Activated CD4-positive, alpha-beta memory T cell treated with anti-CD3 and anti-CD28 coated beads, Interleukin-2, amount 10 ng/mL, durations not matched to agents 7 days and 5 days (primary cell): ENCODE results near the gene KRT77. TPM values are rescaled to one million over a fixed set of nuclear protein-coding genes. Genes with fewer than 3 reads are reported as not detected.

Source experiments
- CTCF ChIA-PET: fragments of 350-600 bp; sonication (Branson Sonifier 250); formaldehyde crosslinking; loops from one replicate; lab custom pipeline; 2021; ENCODE audit warnings: antibody characterized with exemption, inconsistent platforms; lab: Charles Lee
- POLR2A ChIA-PET: fragments of 350-600 bp; sonication (Branson Sonifier 250); formaldehyde crosslinking; loops from one replicate; lab custom pipeline; 2021; ENCODE audit warnings: antibody characterized with exemption; lab: Charles Lee
- DNase-seq: peaks from one replicate; pipeline ENCODE4 v3.0.0-alpha.2; 2020
- H3K27ac Mint-ChIP-seq: one replicate; pipeline ENCODE4 v1.8.0; 2021; ENCODE audit warnings: mild to moderate bottlenecking, mixed read lengths
- H3K27me3 Mint-ChIP-seq: one replicate; pipeline ENCODE4 v1.8.0; 2021; ENCODE audit warnings: mixed read lengths
- H3K36me3 Mint-ChIP-seq: one replicate; pipeline ENCODE4 v1.8.0; 2021; ENCODE audit warnings: low read depth, mixed read lengths
- H3K4me1 Mint-ChIP-seq: one replicate; pipeline ENCODE4 v1.8.0; 2021; ENCODE audit warnings: mixed read lengths
- H3K4me3 Mint-ChIP-seq: one replicate; pipeline ENCODE4 v1.8.0; 2021; ENCODE audit warnings: mild to moderate bottlenecking, mixed read lengths
- H3K9me3 Mint-ChIP-seq: one replicate; pipeline ENCODE4 v1.8.0; 2021; ENCODE audit warnings: mixed read lengths
- total RNA-seq, 2 experiments: library from RNA; stranded (reverse); gene quantifications; one replicate each; pipeline ENCODE4 v1.2.3, GENCODE V29; 2021

Gene KRT77
- total RNA-seq, 2 experiments from 2014 or later: not detected

- no peak for DNase-seq
- Mint-ChIP-seq H3K27ac (no peak overlapping the region), H3K36me3 (no peaks in the 10 kb centered on the region), H3K27me3 (no peaks in the 10 kb centered on the region), H3K9me3 (no peaks in the 10 kb centered on the region), H3K4me3 (no peak overlapping the region), H3K4me1 (no peaks in the 10 kb centered on the region)
- POLR2A ChIA-PET: no interaction called here
- CTCF ChIA-PET: no interaction called here
These were observed 32.7 kb upstream of the KRT77 start for GRCh38 chr12:52735816-52736632.

- POLR2A ChIA-PET: no interaction called here
- H3K27me3 Mint-ChIP-seq: no peaks in the 10 kb centered on the region
- no peaks in the 10 kb centered on the region for H3K9me3 Mint-ChIP-seq
- no peak overlapping the region for H3K4me3 Mint-ChIP-seq
- CTCF ChIA-PET: no interaction called here
- H3K36me3 Mint-ChIP-seq: no peaks in the 10 kb centered on the region
- DNase-seq: no peak
- no peak overlapping the region for H3K27ac Mint-ChIP-seq
- no peaks in the 10 kb centered on the region for H3K4me1 Mint-ChIP-seq
These were observed 31.8 kb upstream of the KRT77 start for GRCh38 chr12:52735106-52735505.

DNA sequence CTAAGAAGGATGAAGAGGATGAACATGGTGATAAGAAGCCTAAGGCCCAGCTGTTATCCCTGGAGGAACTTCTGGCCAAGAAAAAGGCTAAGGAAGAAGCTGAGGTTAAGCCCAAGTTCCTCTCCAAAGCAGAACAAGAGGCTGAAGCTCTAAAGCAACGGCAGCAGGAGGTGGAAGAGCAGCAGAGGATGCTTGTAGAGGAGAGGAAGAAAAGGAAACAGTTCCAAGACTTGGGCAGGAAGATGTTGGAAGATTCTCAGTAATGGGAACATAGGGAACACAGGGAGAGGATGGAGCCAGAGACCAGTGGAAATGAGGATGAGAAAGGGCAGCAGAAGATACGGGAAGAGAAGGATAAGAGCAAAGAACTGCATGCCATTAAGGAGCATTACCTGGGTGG, 27.5 kb upstream of the KRT77 start:
- Mint-ChIP-seq H3K36me3 (no peaks in the 10 kb centered on the region), H3K27ac (no peak overlapping the region), H3K4me3 (no peak overlapping the region), H3K4me1 (no peaks in the 10 kb centered on the region), H3K27me3 (peaks cover 10% of the 10 kb centered on the region), H3K9me3 (no peaks in the 10 kb centered on the region)
- CTCF ChIA-PET: no interaction called here
- no peak for DNase-seq
- POLR2A ChIA-PET: no interaction called here

- no peak overlapping the region for H3K4me3 Mint-ChIP-seq
- ChIA-PET CTCF (no interaction called here), POLR2A (no interaction called here)
- no peak overlapping the region for H3K27ac Mint-ChIP-seq
- H3K4me1 Mint-ChIP-seq: no peaks in the 10 kb centered on the region
- H3K36me3 Mint-ChIP-seq: no peaks in the 10 kb centered on the region
- H3K27me3 Mint-ChIP-seq: peaks cover 10% of the 10 kb centered on the region
- no peaks in the 10 kb centered on the region for H3K9me3 Mint-ChIP-seq
- no peak for DNase-seq
These were observed 27.1 kb upstream of the KRT77 start for GRCh38 chr12:52730383-52730782.

GRCh38 chr12:52729147-52729546, 25.8 kb upstream of the KRT77 start:
- no peak for DNase-seq
- H3K27ac Mint-ChIP-seq: no peak overlapping the region
- ChIA-PET POLR2A (no interaction called here), CTCF (interaction anchor here (1.0 kb wide), 1 partner anchor 159 kb away, joined by 3 read pairs; no protein-coding TSS in a partner anchor)
- no peaks in the 10 kb centered on the region for H3K9me3 Mint-ChIP-seq
- no peaks in the 10 kb centered on the region for H3K36me3 Mint-ChIP-seq
- H3K4me1 Mint-ChIP-seq: no peaks in the 10 kb centered on the region
- H3K4me3 Mint-ChIP-seq: no peak overlapping the region
- H3K27me3 Mint-ChIP-seq: peaks cover 10% of the 10 kb centered on the region

GRCh38 chr12:52728374-52728773, 25.1 kb upstream of the KRT77 start:
- DNase-seq: no peak
- Mint-ChIP-seq H3K9me3 (no peaks in the 10 kb centered on the region), H3K27me3 (peaks cover 10% of the 10 kb centered on the region), H3K4me1 (no peaks in the 10 kb centered on the region), H3K36me3 (no peaks in the 10 kb centered on the region), H3K27ac (no peak overlapping the region), H3K4me3 (no peak overlapping the region)
- POLR2A ChIA-PET: no interaction called here
- CTCF ChIA-PET: no interaction called here

- Mint-ChIP-seq H3K27ac (no peak overlapping the region), H3K36me3 (no peaks in the 10 kb centered on the region), H3K4me1 (no peaks in the 10 kb centered on the region), H3K9me3 (no peaks in the 10 kb centered on the region), H3K27me3 (peaks cover 10% of the 10 kb centered on the region), H3K4me3 (no peak overlapping the region)
- POLR2A ChIA-PET: no interaction called here
- DNase-seq: no peak
- CTCF ChIA-PET: no interaction called here
These were observed 23.7 kb upstream of the KRT77 start for GRCh38 chr12:52727037-52727436.

DNA sequence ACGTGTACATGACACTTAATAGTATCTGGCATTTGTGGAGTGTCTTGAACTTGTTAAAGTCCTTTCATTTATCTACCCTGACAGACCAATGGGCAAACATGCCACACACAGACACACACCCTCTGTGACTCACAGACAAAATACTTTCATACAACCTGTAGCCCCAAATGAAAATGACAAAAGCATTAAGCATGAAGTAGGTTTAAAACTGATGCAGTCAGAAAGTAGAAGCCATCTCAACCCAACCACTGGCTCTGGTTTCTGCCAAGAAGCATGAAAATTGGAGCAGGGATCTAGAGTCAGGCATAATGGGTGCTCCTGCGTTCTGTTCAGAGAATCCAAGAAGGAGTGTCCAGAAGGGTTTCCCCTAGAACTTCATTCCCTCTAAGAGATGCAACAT, 23.1 kb upstream of the KRT77 start:
- DNase-seq: no peak
- ChIA-PET CTCF (no interaction called here), POLR2A (no interaction called here)
- Mint-ChIP-seq H3K27me3 (peaks cover 10% of the 10 kb centered on the region), H3K4me3 (no peak overlapping the region), H3K27ac (no peak overlapping the region), H3K36me3 (no peaks in the 10 kb centered on the region), H3K4me1 (no peaks in the 10 kb centered on the region), H3K9me3 (no peaks in the 10 kb centered on the region)

- H3K4me1 Mint-ChIP-seq: no peaks in the 10 kb centered on the region
- H3K9me3 Mint-ChIP-seq: no peaks in the 10 kb centered on the region
- no peak overlapping the region for H3K27ac Mint-ChIP-seq
- CTCF ChIA-PET: no interaction called here
- peaks cover 10% of the 10 kb centered on the region for H3K27me3 Mint-ChIP-seq
- POLR2A ChIA-PET: no interaction called here
- H3K4me3 Mint-ChIP-seq: no peak overlapping the region
- DNase-seq: no peak
- H3K36me3 Mint-ChIP-seq: no peaks in the 10 kb centered on the region
These were observed 21.1 kb upstream of the KRT77 start for GRCh38 chr12:52724384-52724783.

- Mint-ChIP-seq H3K4me3 (no peak overlapping the region), H3K4me1 (no peaks in the 10 kb centered on the region), H3K27ac (no peak overlapping the region)
These were observed 19.4 kb upstream of the KRT77 start for GRCh38 chr12:52722680-52723079.

DNA sequence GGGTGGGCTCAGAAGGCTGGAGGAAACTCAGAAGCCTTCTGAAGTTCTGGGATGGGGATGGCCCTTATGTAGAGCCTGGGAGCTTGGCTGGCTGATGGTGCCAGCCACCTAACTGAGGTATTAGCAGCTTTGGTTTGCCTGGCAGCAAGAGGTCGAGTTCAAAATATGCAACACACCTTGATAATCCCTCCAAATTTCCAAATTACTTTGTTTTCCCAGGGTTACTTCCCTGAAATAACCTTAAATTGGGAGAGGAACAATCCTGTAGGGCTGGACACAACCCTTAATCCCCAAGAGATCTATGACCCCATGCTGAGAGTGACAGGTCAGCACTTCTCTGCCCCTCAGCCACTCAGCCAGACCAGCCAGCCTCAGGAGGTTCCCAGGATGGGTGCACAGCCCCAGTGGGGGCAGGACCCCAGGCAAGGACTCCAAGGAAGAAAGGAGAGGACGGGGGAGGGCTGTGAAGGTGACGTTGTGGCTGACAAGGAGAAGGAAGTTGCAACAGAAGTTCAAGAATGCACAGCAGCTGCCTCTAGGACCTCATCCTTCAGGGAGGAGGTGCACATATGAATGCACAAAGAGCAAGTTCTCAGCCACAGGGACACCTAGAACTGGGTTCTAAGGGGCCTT, 18.6 kb upstream of the KRT77 start:
- Mint-ChIP-seq H3K27ac (no peak overlapping the region), H3K9me3 (no peaks in the 10 kb centered on the region), H3K36me3 (no peaks in the 10 kb centered on the region), H3K27me3 (peaks cover 17% of the 10 kb centered on the region), H3K4me3 (no peak overlapping the region), H3K4me1 (no peaks in the 10 kb centered on the region)
- DNase-seq: no peak
- POLR2A ChIA-PET: no interaction called here
- CTCF ChIA-PET: interaction anchor here (1.3 kb wide), 1 partner anchor 97 kb away, joined by 3 read pairs; no protein-coding TSS in a partner anchor

More at GRCh38 chr12:52722680-52723079, 19.4 kb upstream of the KRT77 start:
- no peaks in the 10 kb centered on the region for H3K36me3 Mint-ChIP-seq
- ChIA-PET CTCF (no interaction called here), POLR2A (no interaction called here)
- peaks cover 14% of the 10 kb centered on the region for H3K27me3 Mint-ChIP-seq
- H3K9me3 Mint-ChIP-seq: no peaks in the 10 kb centered on the region
- no peak for DNase-seq

DNA sequence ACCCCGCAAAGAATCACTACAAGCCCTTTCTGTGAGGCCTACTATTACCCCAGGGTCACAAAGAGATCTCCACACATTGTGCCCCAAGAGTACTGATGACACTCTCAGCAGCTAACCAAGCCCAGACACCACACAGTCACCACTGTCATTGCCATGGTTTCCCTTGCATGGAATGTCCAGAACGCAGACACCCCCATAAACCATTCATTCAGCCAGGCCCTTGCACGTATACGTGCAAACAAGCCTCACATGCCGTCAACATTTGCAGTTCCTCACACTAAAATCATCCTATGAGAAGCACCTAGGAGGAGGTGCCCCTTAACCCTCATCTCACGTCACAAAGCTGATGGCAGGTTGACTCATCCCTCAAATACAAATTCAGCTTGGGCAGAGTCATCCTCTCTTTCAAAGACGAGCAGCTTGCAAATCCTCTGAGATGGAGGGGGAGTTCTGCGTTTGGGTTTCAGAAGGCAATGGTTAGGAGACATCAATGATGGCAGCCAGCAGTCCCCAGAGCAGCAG, 17.1 kb upstream of the KRT77 start:
- ChIA-PET POLR2A (no interaction called here), CTCF (interaction anchor here (1.3 kb wide), 1 partner anchor 99 kb away, joined by 3 read pairs; no protein-coding TSS in a partner anchor)
- peaks cover 24% of the 10 kb centered on the region for H3K27me3 Mint-ChIP-seq
- DNase-seq: no peak
- H3K4me1 Mint-ChIP-seq: no peaks in the 10 kb centered on the region
- no peaks in the 10 kb centered on the region for H3K9me3 Mint-ChIP-seq
- no peak overlapping the region for H3K27ac Mint-ChIP-seq
- no peak overlapping the region for H3K4me3 Mint-ChIP-seq
- H3K36me3 Mint-ChIP-seq: no peaks in the 10 kb centered on the region

DNA sequence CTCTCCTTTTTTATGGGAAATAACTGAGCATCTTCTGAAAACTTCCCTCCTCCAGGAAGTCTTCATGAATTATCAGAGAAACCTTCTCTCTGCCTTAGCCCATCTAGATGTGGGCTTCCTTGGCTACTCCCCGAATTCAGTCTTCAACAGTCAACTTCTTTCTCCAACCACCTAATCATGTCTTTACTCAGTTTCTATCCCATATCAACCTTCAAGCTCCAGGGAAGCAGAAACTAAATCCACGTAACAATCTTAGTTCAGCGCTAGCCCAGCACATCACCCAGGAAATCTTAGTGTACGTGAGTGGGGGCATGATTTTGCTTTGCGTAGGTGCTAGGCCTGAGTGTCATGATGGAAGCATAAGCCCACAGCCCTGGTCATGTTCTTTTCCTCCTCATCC, 12.7 kb upstream of the KRT77 start:
- DNase-seq: no peak
- H3K4me1 Mint-ChIP-seq: peaks cover 5% of the 10 kb centered on the region
- H3K27ac Mint-ChIP-seq: no peak overlapping the region
- peaks cover 56% of the 10 kb centered on the region for H3K27me3 Mint-ChIP-seq
- H3K4me3 Mint-ChIP-seq: no peak overlapping the region
- no peaks in the 10 kb centered on the region for H3K36me3 Mint-ChIP-seq
- H3K9me3 Mint-ChIP-seq: no peaks in the 10 kb centered on the region
- ChIA-PET POLR2A (no interaction called here), CTCF (no interaction called here)
